ENCODE data around the gene TGFBR3L.
"Not testable (repeated sequence)": the region's sequence is repeated elsewhere in the genome, so short reads cannot be mapped to it uniquely, and the experiment has no call there.

The TGFBR3L gene

GRCh38 chr19:7915250-7916102, 846 bp downstream of the TGFBR3L start:
- DNase-seq (ENCODE audit: low spot score in 2 of 2), result no peak
- Mint-ChIP-seq H3K4me1 (peaks cover 19% of the 10 kb centered on the region), H3K27me3 (peaks cover 10% of the 10 kb centered on the region), H3K27ac (no peak overlapping the region), H3K4me3 (peak overlapping the region; percentile 61), H3K9me3 (no peaks in the 10 kb centered on the region), H3K36me3 (peaks cover 16% of the 10 kb centered on the region)
- ATAC-seq (ENCODE audit: low read depth), result no peak

- Mint-ChIP-seq H3K4me3 (peak overlapping the region; percentile 67), H3K36me3 (peaks cover 10% of the 10 kb centered on the region), H3K9me3 (no peaks in the 10 kb centered on the region), H3K27ac (no peak overlapping the region), H3K27me3 (peaks cover 10% of the 10 kb centered on the region), H3K4me1 (peaks cover 22% of the 10 kb centered on the region)
- DNase-seq (ENCODE audit: low spot score in 2 of 2) (peak in 1 of 2 donors; percentile 69), ATAC-seq (ENCODE audit: low read depth) (no peak)
These were observed 1.7 kb downstream of the TGFBR3L start for GRCh38 chr19:7916103-7916954.

GRCh38 chr19:7916955-7917266, 2.3 kb downstream of the TGFBR3L start:
- Mint-ChIP-seq H3K27me3 (peaks cover 10% of the 10 kb centered on the region), H3K4me3 (peak overlapping the region; percentile 67), H3K4me1 (peaks cover 22% of the 10 kb centered on the region), H3K27ac (no peak overlapping the region), H3K9me3 (no peaks in the 10 kb centered on the region), H3K36me3 (peaks cover 7% of the 10 kb centered on the region)
- ATAC-seq (ENCODE audit: low read depth), result no peak
- no peak for DNase-seq (ENCODE audit: low spot score in 2 of 2)

- peaks cover 10% of the 10 kb centered on the region for H3K27me3 Mint-ChIP-seq
- peak; percentile 21 for ATAC-seq (ENCODE audit: low read depth)
- peaks cover 22% of the 10 kb centered on the region for H3K4me1 Mint-ChIP-seq
- H3K9me3 Mint-ChIP-seq, result no peaks in the 10 kb centered on the region
- H3K36me3 Mint-ChIP-seq, result peaks cover 8% of the 10 kb centered on the region
- peak in 1 of 2 donors; percentile 69 for DNase-seq (ENCODE audit: low spot score in 2 of 2)
- no peak overlapping the region for H3K27ac Mint-ChIP-seq
- peak overlapping the region; percentile 68 for H3K4me3 Mint-ChIP-seq
These were observed 2.8 kb downstream of the TGFBR3L start for GRCh38 chr19:7917267-7918061.

GRCh38 chr19:7918062-7918614, 3.5 kb downstream of the TGFBR3L start:
- not testable (repeated sequence) for H3K9me3 Mint-ChIP-seq; H3K27ac Mint-ChIP-seq; H3K27me3 Mint-ChIP-seq; H3K36me3 Mint-ChIP-seq; DNase-seq (ENCODE audit: low spot score in 2 of 2); ATAC-seq (ENCODE audit: low read depth)
- H3K4me3 Mint-ChIP-seq, result peak overlapping the region; percentile 68
- H3K4me1 Mint-ChIP-seq, result peaks cover 21% of the 10 kb centered on the region

GRCh38 chr19:7918615-7919421, 4.2 kb downstream of the TGFBR3L start:
- Mint-ChIP-seq H3K4me1 (peaks cover 22% of the 10 kb centered on the region), H3K27me3 (peaks cover 9% of the 10 kb centered on the region)

GRCh38 chr19:7919610-7920518, 5.2 kb downstream of the TGFBR3L start, which contains the start of gene SNAPC2:
TSS of gene SNAPC2 (plus strand) at chr19:7920338. CDS start at chr19:7920367, 29 bp downstream.
- H3K36me3 Mint-ChIP-seq, result peaks cover 7% of the 10 kb centered on the region
- H3K9me3 Mint-ChIP-seq, result no peaks in the 10 kb centered on the region
- H3K4me3 Mint-ChIP-seq, result peak within 1 kb of the TSS; percentile 92
- H3K4me1 Mint-ChIP-seq, result peaks cover 22% of the 10 kb centered on the region
- peaks cover 8% of the 10 kb centered on the region for H3K27me3 Mint-ChIP-seq
- peak; percentile 67 for ATAC-seq (ENCODE audit: low read depth)
- H3K27ac Mint-ChIP-seq, result peak within 1 kb of the TSS; percentile 63
- peak in 1 of 2 donors; percentile 97 for DNase-seq (ENCODE audit: low spot score in 2 of 2)

More at GRCh38 chr19:7918615-7919421, 4.2 kb downstream of the TGFBR3L start:
- DNase-seq (ENCODE audit: low spot score in 2 of 2) (no peak), ATAC-seq (ENCODE audit: low read depth) (no peak)
- H3K36me3 Mint-ChIP-seq, result peaks cover 7% of the 10 kb centered on the region
- peak overlapping the region; percentile 68 for H3K4me3 Mint-ChIP-seq
- no peak overlapping the region for H3K27ac Mint-ChIP-seq
- H3K9me3 Mint-ChIP-seq, result no peaks in the 10 kb centered on the region

- Mint-ChIP-seq H3K9me3 (no peaks in the 10 kb centered on the region), H3K36me3 (peaks cover 7% of the 10 kb centered on the region), H3K27ac (peak overlapping the region; percentile 63), H3K4me1 (peaks cover 21% of the 10 kb centered on the region), H3K27me3 (peaks cover 8% of the 10 kb centered on the region), H3K4me3 (peak overlapping the region; percentile 92)
- DNase-seq (ENCODE audit: low spot score in 2 of 2) (peak; percentile 94 to 97), ATAC-seq (ENCODE audit: low read depth) (peak; percentile 63)
These were observed 6.1 kb downstream of the TGFBR3L start for GRCh38 chr19:7920519-7921301.

- DNase-seq (ENCODE audit: low spot score in 2 of 2), result no peak
- Mint-ChIP-seq H3K4me1 (peaks cover 20% of the 10 kb centered on the region), H3K4me3 (peak overlapping the region; percentile 92), H3K27ac (peak overlapping the region; percentile 63), H3K27me3 (peaks cover 8% of the 10 kb centered on the region), H3K36me3 (peaks cover 7% of the 10 kb centered on the region), H3K9me3 (no peaks in the 10 kb centered on the region)
- ATAC-seq (ENCODE audit: low read depth), result no peak
These were observed 6.8 kb downstream of the TGFBR3L start for GRCh38 chr19:7921302-7921966.

- H3K27ac Mint-ChIP-seq, result no peak overlapping the region
- no peak for DNase-seq (ENCODE audit: low spot score in 2 of 2)
- H3K36me3 Mint-ChIP-seq, result peaks cover 7% of the 10 kb centered on the region
- no peak for ATAC-seq (ENCODE audit: low read depth)
- H3K9me3 Mint-ChIP-seq, result no peaks in the 10 kb centered on the region
- H3K4me3 Mint-ChIP-seq, result no peak overlapping the region
- H3K27me3 Mint-ChIP-seq, result peaks cover 8% of the 10 kb centered on the region
- H3K4me1 Mint-ChIP-seq, result peaks cover 20% of the 10 kb centered on the region
These were observed 7.6 kb downstream of the TGFBR3L start for GRCh38 chr19:7921967-7922835.
